OCI-LY1 (cell line): ENCODE data around the gene ICE1.

Experiments used
- H2AFZ ChIP-seq: fragments of 200-600 bp; sonication (generic), shearing (Covaris generic); 2 replicates; pipeline ENCODE4 v1.6.0; 2014; ENCODE audit warnings: antibody characterized with exemption, mild to moderate bottlenecking, low read length
- H3F3A ChIP-seq: fragments of 200-600 bp; sonication (generic), shearing (Covaris generic); 2 replicates; pipeline ENCODE4 v1.6.0; 2014; ENCODE audit warnings: mild to moderate bottlenecking, antibody characterized with exemption, low read length, moderate library complexity; ENCODE audit not compliant: insufficient read depth
- H3K27ac ChIP-seq: fragments of 200-600 bp; sonication (generic); 2 replicates; pipeline ENCODE4 v1.5.1; 2014; ENCODE audit warnings: low read length, mixed run types, mild to moderate bottlenecking, low read depth; ENCODE audit not compliant: poor library complexity, severe bottlenecking
- H3K27me3 ChIP-seq: fragments of 200-600 bp; sonication (generic); 2 replicates; pipeline ENCODE4 v1.6.0; 2014; ENCODE audit warnings: antibody characterized with exemption, mild to moderate bottlenecking, low read length, moderate library complexity; ENCODE audit not compliant: insufficient read depth
- H3K36me3 ChIP-seq: fragments of 200-600 bp; sonication (generic); 2 replicates; pipeline ENCODE4 v1.6.1; 2014; ENCODE audit warnings: mild to moderate bottlenecking, antibody characterized with exemption, low read length, moderate library complexity, mixed read lengths; ENCODE audit not compliant: insufficient read depth
- H3K4me1 ChIP-seq: fragments of 200-600 bp; sonication (generic); 2 replicates; pipeline ENCODE4 v1.5.1; 2014; ENCODE audit warnings: mild to moderate bottlenecking, low read length, moderate library complexity; ENCODE audit not compliant: insufficient read depth, severe bottlenecking
- H3K4me2 ChIP-seq: fragments of 200-600 bp; sonication (generic), shearing (Covaris generic); 2 replicates; pipeline ENCODE4 v1.6.1; 2014; ENCODE audit warnings: low read length
- H3K4me3 ChIP-seq: fragments of 200-600 bp; sonication (generic); 2 replicates; pipeline ENCODE4 v1.5.1; 2014; ENCODE audit warnings: low read length, low read depth, mild to moderate bottlenecking, mixed read lengths; ENCODE audit not compliant: poor library complexity, severe bottlenecking
- H3K79me2 ChIP-seq: fragments of 200-600 bp; shearing (Covaris generic); 2 replicates; pipeline ENCODE4 v1.6.1; 2016; ENCODE audit warnings: mixed run types, low read length, mixed read lengths; ENCODE audit not compliant: insufficient read depth
- H3K9ac ChIP-seq: fragments of 200-600 bp; sonication (generic), shearing (Covaris generic); 2 replicates; pipeline ENCODE4 v1.6.1; 2014; ENCODE audit warnings: mild to moderate bottlenecking, low read length, mixed read lengths
- H3K9me2 ChIP-seq: fragments of 200-600 bp; sonication (generic), shearing (Covaris generic); 2 replicates; pipeline ENCODE4 v1.6.1; 2014; ENCODE audit warnings: low read depth, mild to moderate bottlenecking, low read length, mixed read lengths
- H3K9me3 ChIP-seq: fragments of 200-600 bp; shearing (Covaris generic); 2 replicates; pipeline ENCODE4 v1.6.1; 2014; ENCODE audit warnings: low read length, mixed read lengths
- H4K20me1 ChIP-seq: fragments of 200-600 bp; sonication (generic), shearing (Covaris generic); 2 replicates; pipeline ENCODE4 v1.6.0; 2016; ENCODE audit warnings: mild to moderate bottlenecking, low read length; ENCODE audit not compliant: insufficient read depth
- CTCF ChIP-seq: fragments of 200-600 bp; sonication (generic), shearing (Covaris generic); IDR thresholded peaks from 2 replicates; pipeline ENCODE4 v1.5.1; 2017; ENCODE audit warnings: mild to moderate bottlenecking, antibody characterized with exemption, low read length, moderate library complexity, mixed read lengths
- EZH2 ChIP-seq: fragments of 200-600 bp; sonication (generic), shearing (Covaris generic); IDR thresholded peaks from 2 replicates; pipeline ENCODE4 v1.8.0; 2017; ENCODE audit warnings: borderline replicate concordance, mixed run types, mild to moderate bottlenecking, antibody characterized with exemption, low read length, moderate library complexity, mixed read lengths

ICE1 gene

GRCh38 chr5:5461012-5461411 lies 38.5 kb downstream of the ICE1 start:
- Histone ChIP-seq H3K4me1 (no peaks in the 10 kb centered on the region), H3K27me3 (no peaks in the 10 kb centered on the region), H3K79me2 (no peaks in the 10 kb centered on the region), H3K4me3 (no peak overlapping the region), H3K9ac (no peak overlapping the region), H3K36me3 (peaks cover 89% of the 10 kb centered on the region), H3F3A (no peaks in the 10 kb centered on the region), H3K9me2 (no peaks in the 10 kb centered on the region), H2AFZ (no peak overlapping the region), H3K27ac (no peak overlapping the region), H4K20me1 (no peaks in the 10 kb centered on the region), H3K9me3 (no peaks in the 10 kb centered on the region), H3K4me2 (no peak overlapping the region)
- no peak for TF ChIP-seq EZH2
- TF ChIP-seq CTCF: no peak

- Histone ChIP-seq H3K9me3 (no peaks in the 10 kb centered on the region), H3K27me3 (no peaks in the 10 kb centered on the region), H3K4me2 (no peak overlapping the region), H4K20me1 (no peaks in the 10 kb centered on the region), H3F3A (no peaks in the 10 kb centered on the region), H3K27ac (no peak overlapping the region), H3K9ac (no peak overlapping the region), H3K79me2 (no peaks in the 10 kb centered on the region), H2AFZ (no peak overlapping the region), H3K4me1 (no peaks in the 10 kb centered on the region), H3K36me3 (peaks cover 78% of the 10 kb centered on the region), H3K4me3 (no peak overlapping the region), H3K9me2 (no peaks in the 10 kb centered on the region)
- TF ChIP-seq CTCF: no peak
- TF ChIP-seq EZH2: no peak
Measured at GRCh38 chr5:5464036-5464715, 41.7 kb downstream of the ICE1 start.

- no peak overlapping the region for H3K4me3 ChIP-seq
- H3K9me2 ChIP-seq: no peaks in the 10 kb centered on the region
- H3K79me2 ChIP-seq: no peaks in the 10 kb centered on the region
- no peak for TF ChIP-seq EZH2
- TF ChIP-seq CTCF: no peak
- H3K27ac ChIP-seq: no peak overlapping the region
- H2AFZ ChIP-seq: no peak overlapping the region
- no peaks in the 10 kb centered on the region for H4K20me1 ChIP-seq
- H3K27me3 ChIP-seq: no peaks in the 10 kb centered on the region
- no peak overlapping the region for H3K9ac ChIP-seq
- H3F3A ChIP-seq: no peaks in the 10 kb centered on the region
- no peaks in the 10 kb centered on the region for H3K9me3 ChIP-seq
- H3K4me2 ChIP-seq: no peak overlapping the region
- H3K4me1 ChIP-seq: no peaks in the 10 kb centered on the region
- peaks cover 57% of the 10 kb centered on the region for H3K36me3 ChIP-seq
Measured at GRCh38 chr5:5466227-5466626, 43.8 kb downstream of the ICE1 start.
